Spinal cord (tissue), 10 donors: ENCODE results near the gene ADORA1. TPM values are rescaled to one million over a fixed set of nuclear protein-coding genes. Genes with fewer than 3 reads are reported as not detected.

Source experiments
- DNase-seq, 6 donors: peaks; one replicate each; pipeline versions ENCODE4 v3.0.0 to v3.0.0-alpha.2; 2013 to 2015; ENCODE audit warnings: low spot score in 6 of 6, low read depth in 4 of 6
- H3K27ac ChIP-seq: one replicate; pipeline ENCODE4 v1.5.1; 2013; ENCODE audit warnings: low read depth, low read length, control low read depth
- H3K27me3 ChIP-seq: one replicate; pipeline ENCODE4 v1.6.1; 2013; ENCODE audit warnings: low read length; ENCODE audit not compliant: control insufficient read depth, insufficient read depth
- H3K36me3 ChIP-seq: one replicate; pipeline ENCODE4 v1.6.1; 2013; ENCODE audit warnings: low read length; ENCODE audit not compliant: control insufficient read depth, insufficient read depth
- H3K4me1 ChIP-seq: one replicate; pipeline ENCODE4 v1.6.1; 2013; ENCODE audit warnings: low read length; ENCODE audit not compliant: control insufficient read depth, insufficient read depth
- H3K4me3 ChIP-seq: one replicate; pipeline ENCODE4 v1.5.1; 2013; ENCODE audit warnings: low read depth, low read length, control low read depth
- H3K9me3 ChIP-seq: one replicate; pipeline ENCODE4 v1.6.1; 2013; ENCODE audit warnings: low read length; ENCODE audit not compliant: control insufficient read depth, insufficient read depth
- WGBS: methylation state at CpG from one replicate; pipeline ENCODE4 v1.1.5; 2013; ENCODE audit warnings: missing lambda C conversion rate; ENCODE audit not compliant: insufficient coverage; 5-methylcytosine and 5-hydroxymethylcytosine counted together
- polyA plus RNA-seq, 2 donors: library from polyadenylated mRNA; unstranded; fragments of 120-200 nt; gene quantifications; one replicate each; pipeline ENCODE4 v1.2.1, GENCODE V29; 2013; ENCODE audit not compliant: insufficient read length in 2 of 2
- total RNA-seq, 2 donors: library from RNA; depleted of rRNA in 1 of 2; stranded (reverse); fragments of 120-200 nt in 1 of 2; fragments of >200 nt in 1 of 2; gene quantifications; one replicate each; pipeline versions ENCODE4 v1.2.3 to v1.2.4, GENCODE V29; 2013 to 2014
- donor health status: healthy.

The ADORA1 gene
- total and polyA plus RNA-seq, 4 donors: 3.1 to 29.7 (median 20.2) TPM

- Histone ChIP-seq H3K4me3 (no peak overlapping the region), H3K27me3 (no peaks in the 10 kb centered on the region), H3K36me3 (no peaks in the 10 kb centered on the region), H3K4me1 (peaks cover 26% of the 10 kb centered on the region), H3K27ac (no peak overlapping the region), H3K9me3 (no peaks in the 10 kb centered on the region)
- no peak for DNase-seq
- WGBS: 69% methylated on average over 10 of the region's 10 CpGs
These were observed 74.1 kb downstream of the ADORA1 start for GRCh38 chr1:203201516-203202205.

GRCh38 chr1:203202431-203203245, 75.1 kb downstream of the ADORA1 start:
- Histone ChIP-seq H3K27me3 (no peaks in the 10 kb centered on the region), H3K4me1 (peaks cover 26% of the 10 kb centered on the region), H3K27ac (no peak overlapping the region), H3K4me3 (no peak overlapping the region), H3K9me3 (no peaks in the 10 kb centered on the region), H3K36me3 (no peaks in the 10 kb centered on the region)
- WGBS: 86% methylated on average over 13 of the region's 15 CpGs
- no peak for DNase-seq

GRCh38 chr1:203204756-203205155, 77.2 kb downstream of the ADORA1 start:
- no peak for DNase-seq
- 100% methylated on average over 2 of the region's 2 CpGs for WGBS
- no peaks in the 10 kb centered on the region for H3K27me3 ChIP-seq
- peaks cover 19% of the 10 kb centered on the region for H3K4me1 ChIP-seq
- H3K27ac ChIP-seq: no peak overlapping the region
- no peak overlapping the region for H3K4me3 ChIP-seq
- no peaks in the 10 kb centered on the region for H3K9me3 ChIP-seq
- H3K36me3 ChIP-seq: no peaks in the 10 kb centered on the region

DNA sequence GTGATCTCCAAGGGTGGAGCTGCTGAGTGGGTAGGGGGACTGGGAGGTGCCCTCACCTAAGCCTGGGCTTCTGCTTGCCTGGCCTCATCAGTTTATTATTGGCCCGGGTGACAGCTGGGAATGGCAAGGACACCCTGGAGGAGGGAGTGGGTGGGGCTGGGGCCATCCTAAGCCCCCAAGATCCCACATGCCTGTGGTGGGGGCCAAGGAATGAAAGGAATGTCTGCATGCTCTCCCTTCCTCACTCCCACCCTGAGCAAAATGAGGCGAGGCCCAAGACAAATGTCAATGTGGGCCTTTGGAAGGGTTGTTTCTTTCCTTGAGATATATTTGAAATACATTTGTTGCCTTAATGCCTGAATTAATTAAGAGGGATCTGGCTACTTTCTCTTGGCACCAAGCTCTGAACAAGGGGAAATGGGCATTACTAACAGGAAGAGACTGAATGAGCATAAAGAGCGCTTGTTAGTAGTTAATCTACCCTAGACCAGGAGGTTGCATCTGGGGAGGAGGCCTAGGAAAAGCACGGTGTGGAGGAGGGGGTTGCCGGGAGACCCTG, 78.7 kb downstream of the ADORA1 start:
- Histone ChIP-seq H3K9me3 (no peaks in the 10 kb centered on the region), H3K4me1 (peaks cover 15% of the 10 kb centered on the region), H3K4me3 (no peak overlapping the region), H3K27me3 (no peaks in the 10 kb centered on the region), H3K36me3 (no peaks in the 10 kb centered on the region), H3K27ac (no peak overlapping the region)
- no CpG with 5 or more reads among the region's 5 CpGs for WGBS
- peak in 2 of 6 donors; percentile 11 to 18 for DNase-seq

DNA sequence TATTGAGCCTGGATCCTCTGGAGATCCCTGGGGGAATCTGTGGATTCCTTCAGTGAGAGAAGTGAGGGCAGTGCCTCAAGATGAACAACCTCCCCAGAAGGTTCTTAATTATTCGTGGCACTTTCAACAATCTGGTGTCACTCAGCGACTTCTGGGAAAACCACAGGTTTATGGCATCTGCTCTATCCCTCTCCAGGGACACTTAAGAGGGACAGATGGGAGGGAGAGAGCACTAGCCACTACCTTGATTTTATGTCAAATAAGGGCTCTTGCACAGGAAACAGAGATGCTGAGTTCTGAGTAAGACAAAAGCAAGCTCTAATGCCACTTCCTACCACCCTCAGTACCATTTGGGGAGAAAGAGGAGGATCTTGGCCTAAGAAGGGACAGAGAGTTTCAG, 80.2 kb downstream of the ADORA1 start:
- no peaks in the 10 kb centered on the region for H3K9me3 ChIP-seq
- WGBS: no CpG with 5 or more reads among the region's 2 CpGs
- no peak for DNase-seq
- no peaks in the 10 kb centered on the region for H3K27me3 ChIP-seq
- H3K4me1 ChIP-seq: peaks cover 10% of the 10 kb centered on the region
- no peak overlapping the region for H3K27ac ChIP-seq
- no peak overlapping the region for H3K4me3 ChIP-seq
- no peaks in the 10 kb centered on the region for H3K36me3 ChIP-seq

- Histone ChIP-seq H3K4me1 (peaks cover 7% of the 10 kb centered on the region), H3K27me3 (no peaks in the 10 kb centered on the region), H3K27ac (no peak overlapping the region), H3K4me3 (no peak overlapping the region), H3K36me3 (no peaks in the 10 kb centered on the region), H3K9me3 (no peaks in the 10 kb centered on the region)
- no CpG with 5 or more reads among the region's 1 CpG for WGBS
- DNase-seq: no peak
These were observed 80.7 kb downstream of the ADORA1 start for GRCh38 chr1:203208181-203208580.

DNA sequence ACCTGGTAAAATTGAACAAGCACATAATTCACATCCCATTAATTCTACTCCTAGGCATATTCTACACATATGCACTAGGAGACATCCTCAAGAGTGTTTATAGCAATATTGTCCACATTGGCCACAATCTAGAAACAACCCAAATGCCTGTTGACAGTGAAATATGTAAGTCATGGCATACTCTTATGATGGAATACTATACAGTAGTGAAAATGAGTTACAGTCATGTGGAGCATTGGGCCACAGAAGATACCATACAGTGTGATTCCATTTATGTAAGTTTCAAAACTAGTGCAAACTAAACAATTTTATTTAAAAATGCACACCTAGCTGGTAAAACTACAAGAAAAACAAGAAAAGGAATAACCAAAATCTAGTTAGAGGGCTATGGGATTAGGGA, 82.8 kb downstream of the ADORA1 start:
- Histone ChIP-seq H3K4me1 (peaks cover 7% of the 10 kb centered on the region), H3K4me3 (no peak overlapping the region), H3K27me3 (no peaks in the 10 kb centered on the region), H3K9me3 (no peaks in the 10 kb centered on the region), H3K36me3 (no peaks in the 10 kb centered on the region), H3K27ac (no peak overlapping the region)
- no peak for DNase-seq

DNA sequence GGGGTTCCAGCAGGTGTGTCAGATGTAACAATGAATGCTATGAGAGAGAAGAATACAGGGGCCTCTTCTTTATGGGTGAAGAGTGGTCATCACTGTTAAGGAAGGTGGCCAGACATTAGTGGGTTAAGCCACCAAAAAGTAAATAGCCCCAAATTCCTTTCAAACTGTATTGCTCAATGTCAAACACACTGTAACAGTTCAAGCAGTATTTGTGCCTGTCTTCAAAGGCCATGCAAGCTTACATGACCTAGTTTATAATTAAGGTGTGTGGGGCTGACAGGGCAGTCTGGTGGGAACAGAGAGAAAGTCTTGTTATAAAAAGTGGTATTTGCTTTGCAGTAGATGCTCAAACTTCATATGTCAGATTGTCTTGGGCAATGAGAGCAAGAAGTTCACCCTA, 83.5 kb downstream of the ADORA1 start:
- no peaks in the 10 kb centered on the region for H3K27me3 ChIP-seq
- peaks cover 6% of the 10 kb centered on the region for H3K4me1 ChIP-seq
- no peak overlapping the region for H3K4me3 ChIP-seq
- no peaks in the 10 kb centered on the region for H3K36me3 ChIP-seq
- DNase-seq: no peak
- no peaks in the 10 kb centered on the region for H3K9me3 ChIP-seq
- no peak overlapping the region for H3K27ac ChIP-seq

DNA sequence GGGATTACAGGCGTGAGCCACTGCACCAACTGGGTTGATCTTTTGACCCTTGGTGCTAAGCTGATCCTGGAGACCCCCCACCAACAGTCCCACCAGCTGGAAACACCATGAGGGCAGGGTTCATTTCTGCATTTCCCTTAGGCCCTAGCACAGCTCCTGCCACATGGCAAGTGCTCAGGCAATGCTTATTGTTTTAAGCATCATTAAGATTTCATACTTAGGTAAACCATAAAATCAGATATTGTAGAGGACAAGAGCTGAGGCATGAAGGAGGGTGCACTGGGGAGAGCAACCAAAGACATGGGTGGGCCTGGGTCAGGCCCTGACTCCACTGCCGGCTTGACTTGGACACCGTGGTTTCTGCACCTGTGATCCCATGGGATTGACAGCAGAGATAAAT, 84.3 kb downstream of the ADORA1 start:
- peaks cover 5% of the 10 kb centered on the region for H3K4me1 ChIP-seq
- H3K9me3 ChIP-seq: no peaks in the 10 kb centered on the region
- H3K4me3 ChIP-seq: no peak overlapping the region
- no peak overlapping the region for H3K27ac ChIP-seq
- no peaks in the 10 kb centered on the region for H3K36me3 ChIP-seq
- DNase-seq: no peak
- WGBS: 91% methylated on average over 3 of the region's 3 CpGs
- no peaks in the 10 kb centered on the region for H3K27me3 ChIP-seq

DNA sequence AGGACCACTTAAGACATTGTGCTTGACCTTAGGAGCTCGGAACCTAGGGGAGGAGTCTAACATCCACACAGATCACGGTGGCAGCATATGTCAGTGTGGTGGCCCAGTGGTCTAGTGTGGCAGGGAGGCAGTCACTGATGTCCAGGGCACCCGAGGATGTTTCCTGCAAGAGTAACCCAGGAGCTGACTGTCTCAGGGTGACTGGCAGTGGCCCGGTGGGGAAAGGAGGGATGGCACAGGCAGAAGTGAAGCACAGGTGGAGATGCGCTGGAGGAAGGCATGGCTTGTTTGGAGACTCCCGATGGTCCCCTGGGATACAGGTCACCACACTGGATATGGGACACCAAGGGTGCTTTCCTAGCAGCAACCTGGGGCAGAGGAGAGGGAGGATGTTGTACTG, 85.6 kb downstream of the ADORA1 start:
- 86% methylated on average over 6 of the region's 6 CpGs for whole genome bisulfite sequencing
- no peak overlapping the region for H3K4me3 ChIP-seq
- no peaks in the 10 kb centered on the region for H3K36me3 ChIP-seq
- DNase-seq: no peak
- peaks cover 5% of the 10 kb centered on the region for H3K4me1 ChIP-seq
- H3K9me3 ChIP-seq: no peaks in the 10 kb centered on the region
- H3K27me3 ChIP-seq: peaks cover 3% of the 10 kb centered on the region
- H3K27ac ChIP-seq: no peak overlapping the region
